ENCODE results near the gene ARMCX5. TPM values are rescaled to one million over a fixed set of nuclear protein-coding genes. Genes with fewer than 3 reads are reported as not detected.

The ARMCX5 gene
- total and polyA plus RNA-seq, 7 donors, result 5.0 to 10.0 (median 7.2) TPM

- peak; percentile 91 for DNase-seq
- peaks cover 0 to 18% (median 3%) of the 10 kb centered on the region in 4 donors for H3K4me1 ChIP-seq
- H3K27me3 ChIP-seq, result no peaks in the 10 kb centered on the region
- 1% methylated on average over 60 to 61 of the region's 61 CpGs for WGBS, 2 donors
- H3K9me3 ChIP-seq, result no peaks in the 10 kb centered on the region
- TF ChIP-seq EP300 (IDR thresholded peaks at IDR 0.05), result no peak
- TF ChIP-seq CTCF (IDR thresholded peaks at IDR 0.05), result no peak
- peak in 1 of 2 donors; percentile 46 for TF ChIP-seq POLR2A (IDR thresholded peaks at IDR 0.05)
- TF ChIP-seq POLR2AphosphoS5 (IDR thresholded peaks at IDR 0.05), result peak; percentile 73 to 87 (median 82)
- H3K36me3 ChIP-seq, result no peaks in the 10 kb centered on the region
- intact Hi-C loops (cut with DNase I), result loop anchor here (1.0 to 5.0 kb wide), 4 partner anchors 52 to 134 kb away; partner anchors contain the start of genes ARMCX5, GPRASP2 and TMSB15A
- peak within 1 kb of the TSS; percentile 80 to 89 (median 85) for H3K27ac ChIP-seq
- H3K4me3 ChIP-seq, result peak within 1 kb of the TSS; percentile 65 to 73 (median 68)
Measured at GRCh38 chrX:102651242-102652011, 52.1 kb downstream of the ARMCX5 start, which contains the start of gene GPRASP1. Gene GPRASP1, plus strand, starts transcription at chrX:102651483. Its CDS starts 2,431 bp downstream, at chrX:102653914.

- no peaks in the 10 kb centered on the region for H3K9me3 ChIP-seq
- WGBS, 2 donors, result 13 to 26% methylated on average over 22 of the region's 22 CpGs
- intact Hi-C loops (cut with DNase I), result loop anchor here (5.0 kb wide), 2 partner anchors 115 to 135 kb away; partner anchors contain the start of gene TMSB15A
- H3K27ac ChIP-seq, result peak overlapping the region; percentile 80 to 89 (median 85)
- peak overlapping the region; percentile 65 to 73 (median 68) for H3K4me3 ChIP-seq
- no peaks in the 10 kb centered on the region for H3K36me3 ChIP-seq
- H3K4me1 ChIP-seq, result peaks cover 0 to 18% (median 3%) of the 10 kb centered on the region in 4 donors
- peak; percentile 83 for DNase-seq
- no peaks in the 10 kb centered on the region for H3K27me3 ChIP-seq
- peak in 3 of 4 donors; percentile 44 to 55 (median 48) for TF ChIP-seq POLR2AphosphoS5 (IDR thresholded peaks at IDR 0.05)
- TF ChIP-seq EP300 (IDR thresholded peaks at IDR 0.05), result no peak
- TF ChIP-seq CTCF (IDR thresholded peaks at IDR 0.05), result peak; percentile 30 to 57 (median 47)
- TF ChIP-seq POLR2A (IDR thresholded peaks at IDR 0.05), result no peak
Measured at GRCh38 chrX:102652031-102652688, 52.8 kb downstream of the ARMCX5 start.

Other genes with a start within 250 kb of the ARMCX5 start
- not detected for gene NXF2B, start 159.5 kb upstream of the ARMCX5 start, total RNA-seq
- gene NXF2B, start 159.5 kb upstream of the ARMCX5 start, polyA plus RNA-seq, result not detected
- not detected for gene TCP11X2, start 127.7 kb upstream of the ARMCX5 start, total RNA-seq
- gene TCP11X2, start 127.7 kb upstream of the ARMCX5 start, polyA plus RNA-seq, result not detected
- gene TMSB15A, start 82.8 kb upstream of the ARMCX5 start, total RNA-seq, result 1 to 10 TPM in 1 of 4 donors, under 1 TPM in 1, not detected in 2; 0.99 to 3.6 TPM
- gene TMSB15A, start 82.8 kb upstream of the ARMCX5 start, polyA plus RNA-seq, result 1 to 10 TPM in 2 of 3 donors, under 1 TPM in 1; 0.93 to 3.6 (median 1.4) TPM
- 10 to 100 TPM; 13.6 to 28.6 (median 24.6) TPM for gene GPRASP1, start 52.0 kb downstream of the ARMCX5 start, total RNA-seq
- gene GPRASP1, start 52.0 kb downstream of the ARMCX5 start, polyA plus RNA-seq, result 1 to 10 TPM in 1 of 3 donors, under 1 TPM in 2; 0.23 to 5.0 (median 0.60) TPM
- 10 to 100 TPM in 3 of 4 donors, 1 to 10 TPM in 1; 8.0 to 19.5 (median 16.5) TPM for gene GPRASP2, start 112.9 kb downstream of the ARMCX5 start, total RNA-seq
- gene GPRASP2, start 112.9 kb downstream of the ARMCX5 start, polyA plus RNA-seq, result 1 to 10 TPM; 1.2 to 4.3 (median 1.6) TPM
- gene GPRASP3, start 121.2 kb downstream of the ARMCX5 start, total RNA-seq, result 1 to 10 TPM; 4.5 to 8.6 (median 7.2) TPM
- 1 to 10 TPM in 2 of 3 donors, under 1 TPM in 1; 0.60 to 1.4 (median 1.2) TPM for gene GPRASP3, start 121.2 kb downstream of the ARMCX5 start, polyA plus RNA-seq

Measured in sigmoid colon (tissue), 7 donors.